ENCODE data around the gene PRKRA.

PRKRA gene

GRCh38 chr2:178450774-178451525 is at the start of gene PRKRA, which contains the start of gene PJVK:
TSS of gene PRKRA (minus strand) at chr2:178451175. CDS start at chr2:178451030, 145 bp downstream.
TSS of gene PJVK (plus strand) at chr2:178451378. CDS start at chr2:178453410, 2,032 bp downstream.
- 0 out of 2 replicates have a peak, but pooled peaks have one; percentile 2 for TF ChIP-seq CTCF (IDR thresholded peaks at IDR 0.05; ENCODE audit: control insufficient read depth, extremely low read depth, insufficient read depth)
- DNase-seq (ENCODE audit: low read depth) = peak; percentile 77
- H3K4me3 ChIP-seq (ENCODE audit: low read depth, low read length) = peak within 1 kb of the TSS; percentile 59

- DNase-seq (ENCODE audit: low read depth) = no peak
- no peak overlapping the region for H3K4me3 ChIP-seq (ENCODE audit: low read depth, low read length)
- TF ChIP-seq CTCF (IDR thresholded peaks at IDR 0.05; ENCODE audit: control insufficient read depth, extremely low read depth, insufficient read depth) = no peak
These were observed 48.7 kb upstream of the PRKRA start for GRCh38 chr2:178499640-178500039.

GRCh38 chr2:178498137-178498536 is 47.2 kb upstream of the PRKRA start:
- TF ChIP-seq CTCF (IDR thresholded peaks at IDR 0.05; ENCODE audit: control insufficient read depth, extremely low read depth, insufficient read depth) = no peak
- no peak for DNase-seq (ENCODE audit: low read depth)
- no peak overlapping the region for H3K4me3 ChIP-seq (ENCODE audit: low read depth, low read length)

GRCh38 chr2:178496049-178496448 is 45.1 kb upstream of the PRKRA start:
- no peak overlapping the region for H3K4me3 ChIP-seq (ENCODE audit: low read depth, low read length)
- peak; percentile 70 for DNase-seq (ENCODE audit: low read depth)
- 0 out of 2 replicates have a peak, but pooled peaks have one; percentile 12 for TF ChIP-seq CTCF (IDR thresholded peaks at IDR 0.05; ENCODE audit: control insufficient read depth, extremely low read depth, insufficient read depth)

GRCh38 chr2:178491612-178492011 is 40.6 kb upstream of the PRKRA start:
- no peak overlapping the region for H3K4me3 ChIP-seq (ENCODE audit: low read depth, low read length)
- TF ChIP-seq CTCF (IDR thresholded peaks at IDR 0.05; ENCODE audit: control insufficient read depth, extremely low read depth, insufficient read depth) = no peak
- no peak for DNase-seq (ENCODE audit: low read depth)

GRCh38 chr2:178485356-178485755 is 34.4 kb upstream of the PRKRA start:
- DNase-seq (ENCODE audit: low read depth) = no peak
- H3K4me3 ChIP-seq (ENCODE audit: low read depth, low read length) = no peak overlapping the region
- TF ChIP-seq CTCF (IDR thresholded peaks at IDR 0.05; ENCODE audit: control insufficient read depth, extremely low read depth, insufficient read depth) = no peak

All from LNCaP clone FGC (cell line).